ENCODE data around the gene TPSD1.
"Not testable (repeated sequence)": the region's sequence is repeated elsewhere in the genome, so short reads cannot be mapped to it uniquely, and the experiment has no call there.

The TPSD1 gene

DNA sequence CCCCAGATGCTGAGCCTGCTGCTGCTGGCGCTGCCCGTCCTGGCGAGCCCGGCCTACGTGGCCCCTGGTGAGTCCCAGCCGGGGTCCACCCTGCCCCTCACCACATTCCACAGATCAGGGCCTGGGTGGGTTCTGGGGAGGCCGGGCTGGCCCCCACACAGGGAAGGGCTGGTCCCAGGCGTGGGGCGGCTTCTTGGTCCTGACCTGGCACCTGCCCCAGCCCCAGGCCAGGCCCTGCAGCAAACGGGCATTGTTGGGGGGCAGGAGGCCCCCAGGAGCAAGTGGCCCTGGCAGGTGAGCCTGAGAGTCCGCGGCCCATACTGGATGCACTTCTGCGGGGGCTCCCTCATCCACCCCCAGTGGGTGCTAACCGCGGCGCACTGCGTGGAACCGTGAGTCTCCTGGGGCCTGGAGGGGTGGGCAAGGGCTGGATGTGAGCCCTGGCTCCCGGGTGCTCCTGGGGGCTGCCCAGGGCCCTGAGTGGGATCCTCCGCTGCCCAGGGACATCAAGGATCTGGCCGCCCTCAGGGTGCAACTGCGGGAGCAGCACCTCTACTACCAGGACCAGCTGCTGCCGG is 516 bp downstream of the TPSD1 start:
- H3K4me3 ChIP-seq (ENCODE audit: insufficient read depth, low read length, poor library complexity, severe bottlenecking); H3K79me2 ChIP-seq (ENCODE audit: insufficient read depth, low read length); H4K20me1 ChIP-seq (ENCODE audit: low read depth, low read length); H3K9me2 ChIP-seq (replicated peaks; ENCODE audit: insufficient read depth, low read length); H3K27me3 ChIP-seq (ENCODE audit: low read length); H3K4me2 ChIP-seq (ENCODE audit: low read depth, low read length, poor library complexity, severe bottlenecking); H3K9me3 ChIP-seq (ENCODE audit: insufficient read depth, low read length); H3K27ac ChIP-seq (ENCODE audit: low read depth, low read length); H3K9ac ChIP-seq (ENCODE audit: low read length); H3F3A ChIP-seq (ENCODE audit: insufficient read depth); H2AFZ ChIP-seq (ENCODE audit: low read depth, low read length, severe bottlenecking); H3K36me3 ChIP-seq (ENCODE audit: low read length): not testable (repeated sequence)

DNA sequence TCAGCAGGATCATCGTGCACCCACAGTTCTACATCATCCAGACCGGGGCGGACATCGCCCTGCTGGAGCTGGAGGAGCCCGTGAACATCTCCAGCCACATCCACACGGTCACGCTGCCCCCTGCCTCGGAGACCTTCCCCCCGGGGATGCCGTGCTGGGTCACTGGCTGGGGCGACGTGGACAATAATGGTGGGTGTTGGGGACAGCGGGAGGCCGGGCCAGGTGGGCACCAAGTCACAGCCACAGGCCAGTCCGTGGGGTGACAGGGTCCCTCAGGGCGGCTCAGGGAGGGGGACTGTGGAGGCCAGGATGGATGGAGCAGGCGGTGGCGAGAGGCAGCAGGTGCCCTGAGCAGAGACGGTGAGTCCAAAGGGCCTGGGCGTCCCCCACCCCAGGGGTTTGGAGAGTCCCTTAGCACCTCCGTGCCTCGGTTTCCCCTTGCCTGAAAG is 1.0 kb downstream of the TPSD1 start:
- no peak overlapping the region for H3K27ac ChIP-seq (ENCODE audit: low read depth, low read length)
- H3K36me3 ChIP-seq (ENCODE audit: low read length), result no peaks in the 10 kb centered on the region
- no peaks in the 10 kb centered on the region for H3K9me2 ChIP-seq (replicated peaks; ENCODE audit: insufficient read depth, low read length)
- H3F3A ChIP-seq (ENCODE audit: insufficient read depth), result no peaks in the 10 kb centered on the region
- H2AFZ ChIP-seq (ENCODE audit: low read depth, low read length, severe bottlenecking), result no peak overlapping the region
- H4K20me1 ChIP-seq (ENCODE audit: low read depth, low read length), result no peaks in the 10 kb centered on the region
- H3K4me2 ChIP-seq (ENCODE audit: low read depth, low read length, poor library complexity, severe bottlenecking), result no peak overlapping the region
- no peaks in the 10 kb centered on the region for H3K79me2 ChIP-seq (ENCODE audit: insufficient read depth, low read length)
- no peak overlapping the region for H3K4me3 ChIP-seq (ENCODE audit: insufficient read depth, low read length, poor library complexity, severe bottlenecking)
- TF ChIP-seq, protein P1, sequence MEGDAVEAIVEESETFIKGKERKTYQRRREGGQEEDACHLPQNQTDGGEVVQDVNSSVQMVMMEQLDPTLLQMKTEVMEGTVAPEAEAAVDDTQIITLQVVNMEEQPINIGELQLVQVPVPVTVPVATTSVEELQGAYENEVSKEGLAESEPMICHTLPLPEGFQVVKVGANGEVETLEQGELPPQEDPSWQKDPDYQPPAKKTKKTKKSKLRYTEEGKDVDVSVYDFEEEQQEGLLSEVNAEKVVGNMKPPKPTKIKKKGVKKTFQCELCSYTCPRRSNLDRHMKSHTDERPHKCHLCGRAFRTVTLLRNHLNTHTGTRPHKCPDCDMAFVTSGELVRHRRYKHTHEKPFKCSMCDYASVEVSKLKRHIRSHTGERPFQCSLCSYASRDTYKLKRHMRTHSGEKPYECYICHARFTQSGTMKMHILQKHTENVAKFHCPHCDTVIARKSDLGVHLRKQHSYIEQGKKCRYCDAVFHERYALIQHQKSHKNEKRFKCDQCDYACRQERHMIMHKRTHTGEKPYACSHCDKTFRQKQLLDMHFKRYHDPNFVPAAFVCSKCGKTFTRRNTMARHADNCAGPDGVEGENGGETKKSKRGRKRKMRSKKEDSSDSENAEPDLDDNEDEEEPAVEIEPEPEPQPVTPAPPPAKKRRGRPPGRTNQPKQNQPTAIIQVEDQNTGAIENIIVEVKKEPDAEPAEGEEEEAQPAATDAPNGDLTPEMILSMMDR (IDR thresholded peaks at IDR 0.05; ENCODE audit: insufficient read depth, low read length, poor library complexity, severe bottlenecking), result no peak
- no peak for TF ChIP-seq EZH2phosphoT487 (conservative IDR thresholded peaks at IDR 0.05; ENCODE audit: low read length)
- no peaks in the 10 kb centered on the region for H3K9me3 ChIP-seq (ENCODE audit: insufficient read depth, low read length)
- H3K9ac ChIP-seq (ENCODE audit: low read length), result no peak overlapping the region
- H3K27me3 ChIP-seq (ENCODE audit: low read length), result no peaks in the 10 kb centered on the region

DNA sequence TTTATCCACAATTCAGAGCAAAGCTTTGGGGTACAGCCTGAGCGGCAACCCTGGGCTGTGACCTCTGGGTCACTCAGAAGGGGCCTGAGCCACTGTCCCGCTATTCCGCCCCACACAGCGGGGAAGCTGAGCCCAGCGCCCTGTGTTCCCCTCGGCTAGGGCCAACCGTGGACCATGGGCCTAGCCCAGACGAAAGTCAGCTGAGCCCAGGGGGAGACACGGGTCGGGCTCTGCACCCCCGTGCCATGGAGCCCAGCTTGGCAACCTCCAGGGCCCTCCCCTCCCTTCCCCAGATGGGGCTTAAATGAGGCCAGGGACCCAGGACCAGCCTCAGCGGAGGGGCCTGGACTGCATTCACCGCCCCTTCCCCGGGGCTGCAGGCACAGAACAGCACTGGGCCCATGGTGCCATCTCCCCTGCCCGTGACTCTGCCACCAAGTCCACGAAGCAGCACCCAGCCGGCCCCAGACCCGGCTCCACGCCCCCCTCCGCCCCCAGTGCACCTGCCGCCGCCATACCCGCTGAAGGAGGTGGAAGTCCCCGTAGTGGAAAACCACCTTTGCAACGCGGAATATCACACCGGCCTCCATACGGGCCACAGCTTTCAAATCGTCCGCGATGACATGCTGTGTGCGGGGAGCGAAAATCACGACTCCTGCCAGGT is 1.8 kb downstream of the TPSD1 start:
- no peak overlapping the region for H3K27ac ChIP-seq (ENCODE audit: low read depth, low read length)
- H3K9me3 ChIP-seq (ENCODE audit: insufficient read depth, low read length), result no peaks in the 10 kb centered on the region
- no peaks in the 10 kb centered on the region for H3F3A ChIP-seq (ENCODE audit: insufficient read depth)
- no peaks in the 10 kb centered on the region for H3K27me3 ChIP-seq (ENCODE audit: low read length)
- H4K20me1 ChIP-seq (ENCODE audit: low read depth, low read length), result no peaks in the 10 kb centered on the region
- TF ChIP-seq, protein P1 (IDR thresholded peaks at IDR 0.05; ENCODE audit: insufficient read depth, low read length, poor library complexity, severe bottlenecking), result no peak
- TF ChIP-seq EZH2phosphoT487 (conservative IDR thresholded peaks at IDR 0.05; ENCODE audit: low read length), result no peak
- H3K9me2 ChIP-seq (replicated peaks; ENCODE audit: insufficient read depth, low read length), result no peaks in the 10 kb centered on the region
- no peak overlapping the region for H3K4me3 ChIP-seq (ENCODE audit: insufficient read depth, low read length, poor library complexity, severe bottlenecking)
- no peak overlapping the region for H3K4me2 ChIP-seq (ENCODE audit: low read depth, low read length, poor library complexity, severe bottlenecking)
- H2AFZ ChIP-seq (ENCODE audit: low read depth, low read length, severe bottlenecking), result no peak overlapping the region
- no peak overlapping the region for H3K9ac ChIP-seq (ENCODE audit: low read length)
- no peaks in the 10 kb centered on the region for H3K36me3 ChIP-seq (ENCODE audit: low read length)
- no peaks in the 10 kb centered on the region for H3K79me2 ChIP-seq (ENCODE audit: insufficient read depth, low read length)

DNA sequence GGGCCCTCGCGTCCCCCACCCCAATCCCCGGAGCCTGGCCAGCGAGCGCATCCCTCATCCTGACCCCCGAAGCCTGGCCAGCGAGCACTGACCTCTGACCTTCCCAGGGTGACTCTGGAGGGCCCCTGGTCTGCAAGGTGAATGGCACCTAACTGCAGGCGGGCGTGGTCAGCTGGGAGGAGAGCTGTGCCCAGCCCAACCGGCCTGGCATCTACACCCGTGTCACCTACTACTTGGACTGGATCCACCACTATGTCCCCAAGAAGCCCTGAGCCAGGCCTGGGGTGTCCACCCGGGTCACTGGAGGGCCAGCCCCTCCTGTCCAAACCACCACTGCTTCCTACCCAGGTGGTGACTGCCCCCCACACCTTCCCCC is 2.3 kb downstream of the TPSD1 start:
- TF ChIP-seq, protein P1 (IDR thresholded peaks at IDR 0.05; ENCODE audit: insufficient read depth, low read length, poor library complexity, severe bottlenecking), result no peak
- no peak for TF ChIP-seq EZH2phosphoT487 (conservative IDR thresholded peaks at IDR 0.05; ENCODE audit: low read length)
- Histone ChIP-seq H3F3A (ENCODE audit: insufficient read depth) (no peaks in the 10 kb centered on the region), H3K4me3 (ENCODE audit: insufficient read depth, low read length, poor library complexity, severe bottlenecking) (no peak overlapping the region), H3K9ac (ENCODE audit: low read length) (no peak overlapping the region), H4K20me1 (ENCODE audit: low read depth, low read length) (no peaks in the 10 kb centered on the region), H3K9me2 (replicated peaks; ENCODE audit: insufficient read depth, low read length) (no peaks in the 10 kb centered on the region), H3K79me2 (ENCODE audit: insufficient read depth, low read length) (no peaks in the 10 kb centered on the region), H3K27me3 (ENCODE audit: low read length) (no peaks in the 10 kb centered on the region), H3K4me2 (ENCODE audit: low read depth, low read length, poor library complexity, severe bottlenecking) (no peak overlapping the region), H3K27ac (ENCODE audit: low read depth, low read length) (no peak overlapping the region), H3K9me3 (ENCODE audit: insufficient read depth, low read length) (no peaks in the 10 kb centered on the region), H2AFZ (ENCODE audit: low read depth, low read length, severe bottlenecking) (no peak overlapping the region), H3K36me3 (ENCODE audit: low read length) (no peaks in the 10 kb centered on the region)

Data from SU-DHL-6 (cell line).